IMR-90 (cell line): ENCODE data around the gene ESPL1. TPM values are rescaled to one million over a fixed set of nuclear protein-coding genes. Genes with fewer than 3 reads are reported as not detected.

Experiments
- ATAC-seq: fragments of 200-7000 bp; cut with Tn5 transposase; 2 replicates; pipeline ENCODE4 v1.9.1; 2020; ENCODE audit warnings: low read depth, mild to moderate bottlenecking, moderate library complexity
- BruUV-seq: library from RNA; stranded (reverse); fragments of 400-500 nt; replicated peaks from 2 replicates; lab custom pipeline; 2021; lab: Mats Ljungman, UMichigan
- CTCF ChIA-PET: fragments of 300-600 bp; formaldehyde crosslinking; extraction: SDS; loops from one replicate; lab custom pipeline; 2021; ENCODE audit warnings: antibody characterized with exemption; lab: Yijun Ruan, JAX
- POLR2A ChIA-PET: fragments of 300-600 bp; sonication (Branson Sonifier 250); formaldehyde crosslinking; loops from one replicate; lab custom pipeline; 2022; ENCODE audit warnings: antibody characterized with exemption; ENCODE audit not compliant: unreplicated experiment; lab: Charles Lee
- DNase-seq: peaks from one replicate; pipeline ENCODE4 v3.0.0; 2013
- H2AFZ ChIP-seq: replicated peaks from 2 replicates; pipeline ENCODE3; 2013; ENCODE audit warnings: low read length, mild to moderate bottlenecking; ENCODE audit not compliant: poor library complexity
- H2AK5ac ChIP-seq: 2 replicates; pipeline ENCODE4 v1.6.1; 2013; ENCODE audit warnings: low read depth, low read length, inconsistent platforms
- H2AK9ac ChIP-seq: replicated peaks from 2 replicates; pipeline ENCODE3; 2013; ENCODE audit warnings: mild to moderate bottlenecking, low read depth, low read length, moderate library complexity; ENCODE audit not compliant: poor library complexity
- H2BK120ac ChIP-seq: 2 replicates; pipeline ENCODE4 v1.6.1; 2013; ENCODE audit warnings: low read depth, low read length, inconsistent platforms
- H2BK15ac ChIP-seq: 3 replicates; pipeline ENCODE4 v1.6.1; 2013; ENCODE audit warnings: low read depth, low read length, inconsistent platforms
- H2BK20ac ChIP-seq: 2 replicates; pipeline ENCODE4 v1.6.1; 2013; ENCODE audit warnings: low read depth, mild to moderate bottlenecking, inconsistent platforms, low read length, moderate library complexity
- H2BK5ac ChIP-seq: 2 replicates; pipeline ENCODE4 v1.6.1; 2013; ENCODE audit warnings: mild to moderate bottlenecking, low read depth, low read length, inconsistent platforms; ENCODE audit not compliant: poor library complexity, severe bottlenecking
- H3K14ac ChIP-seq: replicated peaks from 2 replicates; pipeline ENCODE4 v1.6.1; 2013; ENCODE audit warnings: low read depth, low read length, inconsistent platforms
- H3K18ac ChIP-seq: 2 replicates; pipeline ENCODE4 v1.6.1; 2013; ENCODE audit warnings: low read depth, low read length, control low read depth
- H3K23ac ChIP-seq: 2 replicates; pipeline ENCODE4 v1.6.1; 2013; ENCODE audit warnings: low read depth, low read length, inconsistent platforms
- H3K27ac ChIP-seq: 2 replicates; pipeline ENCODE4 v1.5.1; 2013; ENCODE audit warnings: mild to moderate bottlenecking, control low read depth, low read length; ENCODE audit not compliant: insufficient read depth
- H3K27me3 ChIP-seq: 2 replicates; pipeline ENCODE4 v1.6.1; 2013; ENCODE audit warnings: low read length; ENCODE audit not compliant: control insufficient read depth, insufficient read depth
- H3K36me3 ChIP-seq: 2 replicates; pipeline ENCODE4 v1.6.1; 2013; ENCODE audit warnings: low read length, mixed read lengths; ENCODE audit not compliant: control insufficient read depth, insufficient read depth
- H3K4ac ChIP-seq: 2 replicates; pipeline ENCODE4 v1.6.1; 2013; ENCODE audit warnings: low read depth, low read length, inconsistent platforms
- H3K4me1 ChIP-seq: 2 replicates; pipeline ENCODE4 v1.6.1; 2013; ENCODE audit warnings: low read length, mixed read lengths; ENCODE audit not compliant: control insufficient read depth, insufficient read depth
- H3K4me2 ChIP-seq: 2 replicates; pipeline ENCODE4 v1.6.1; 2013; ENCODE audit warnings: low read depth, mild to moderate bottlenecking, control low read depth, low read length, moderate library complexity
- H3K4me3 ChIP-seq: 2 replicates; pipeline ENCODE4 v1.5.1; 2013; ENCODE audit warnings: low read depth, mild to moderate bottlenecking, control low read depth, low read length, moderate library complexity; ENCODE audit not compliant: insufficient read depth
- H3K56ac ChIP-seq: 2 replicates; pipeline ENCODE4 v1.6.1; 2013; ENCODE audit warnings: low read length, inconsistent platforms; ENCODE audit not compliant: insufficient read depth; ENCODE audit errors: extremely low read depth
- H3K79me1 ChIP-seq, 2 experiments: 2 replicates each; pipeline ENCODE4 v1.6.1; 2013; ENCODE audit warnings: low read length in 2 of 2, inconsistent platforms in 1 of 2, low read depth in 1 of 2
- H3K9ac ChIP-seq: 2 replicates; pipeline ENCODE4 v1.6.1; 2013; ENCODE audit warnings: low read depth, low read length, control low read depth
- H3K9me1 ChIP-seq: 2 replicates; pipeline ENCODE4 v1.6.1; 2013; ENCODE audit warnings: low read length, inconsistent platforms; ENCODE audit not compliant: insufficient read depth
- H3K9me3 ChIP-seq: 2 replicates; pipeline ENCODE4 v1.6.1; 2013; ENCODE audit warnings: low read length; ENCODE audit not compliant: control insufficient read depth, insufficient read depth
- H4K20me1 ChIP-seq: 2 replicates; pipeline ENCODE4 v1.6.1; 2013; ENCODE audit warnings: low read length, inconsistent platforms; ENCODE audit not compliant: insufficient read depth
- H4K5ac ChIP-seq: 2 replicates; pipeline ENCODE4 v1.6.1; 2013; ENCODE audit warnings: mild to moderate bottlenecking, low read depth, low read length, control low read depth
- H4K8ac ChIP-seq, 2 experiments: 2 replicates each; pipeline ENCODE4 v1.6.1; 2013; ENCODE audit warnings: low read depth in 2 of 2, low read length in 2 of 2, control low read depth in 1 of 2, inconsistent platforms in 1 of 2
- H4K91ac ChIP-seq: 2 replicates; pipeline ENCODE4 v1.6.1; 2013; ENCODE audit warnings: low read depth, low read length, inconsistent platforms; ENCODE audit not compliant: insufficient read depth
- CEBPB ChIP-seq: IDR thresholded peaks from 2 replicates; pipeline ENCODE4 v1.6.1; 2012; ENCODE audit warnings: low read depth, low read length, improper control_type of control experiment
- FOS ChIP-seq: fragments of 150-350 bp; IDR thresholded peaks from 2 replicates; pipeline ENCODE4 v1.6.1; 2016; ENCODE audit warnings: low read depth, low read length
- MAFK ChIP-seq: IDR thresholded peaks from 2 replicates; pipeline ENCODE4 v1.6.1; 2012; ENCODE audit warnings: low read depth, low read length, improper control_type of control experiment
- MAZ ChIP-seq: IDR thresholded peaks from 2 replicates; pipeline ENCODE4 v1.6.1; 2012; ENCODE audit warnings: low read depth, mild to moderate bottlenecking, low read length, improper control_type of control experiment, moderate library complexity, borderline replicate concordance
- MXI1 ChIP-seq: IDR thresholded peaks from 2 replicates; pipeline ENCODE4 v1.6.1; 2012; ENCODE audit warnings: low read depth, mild to moderate bottlenecking, low read length, moderate library complexity, borderline replicate concordance
- NFE2L2 ChIP-seq: fragments of 150-350 bp; IDR thresholded peaks from 2 replicates; pipeline ENCODE4 v1.6.1; 2016; ENCODE audit warnings: low read depth, mild to moderate bottlenecking, low read length
- POLR2A ChIP-seq: IDR thresholded peaks from 2 replicates; pipeline ENCODE4 v1.6.1; 2012; ENCODE audit warnings: mild to moderate bottlenecking, low read depth, low read length
- RAD21 ChIP-seq: IDR thresholded peaks from 2 replicates; pipeline ENCODE4 v1.6.1; 2012; ENCODE audit warnings: low read length, improper control_type of control experiment
- RCOR1 ChIP-seq: IDR thresholded peaks from 2 replicates; pipeline ENCODE4 v1.6.1; 2012; ENCODE audit warnings: mild to moderate bottlenecking, low read length, improper control_type of control experiment; ENCODE audit not compliant: insufficient replicate concordance
- SMC3 ChIP-seq: fragments of 150-350 bp; IDR thresholded peaks from 2 replicates; pipeline ENCODE4 v1.6.1; 2016; ENCODE audit warnings: low read depth, mild to moderate bottlenecking, antibody characterized with exemption, low read length, moderate library complexity
- WGBS, 2 experiments: methylation state at CpG; one replicate each; pipeline versions ENCODE4 v1.1.5 to v1.1.7; 2013; ENCODE audit warnings: missing lambda C conversion rate in 2 of 2; ENCODE audit not compliant: insufficient read length in 1 of 2; ENCODE audit errors: extremely low coverage in 2 of 2; 5-methylcytosine and 5-hydroxymethylcytosine counted together
- dilution Hi-C: fragments of 300-500 bp; cut with HindIII; formaldehyde crosslinking; loops from one replicate; pipeline ENCODE4 v1.14.3; 2018; ENCODE audit warnings: low sequenced_read_pairs; ENCODE audit not compliant: unreplicated experiment
- in situ Hi-C: fragments of 300-500 bp; cut with MboI; formaldehyde crosslinking; loops from 3 replicates; pipeline ENCODE4 v1.14.3; 2019; ENCODE audit warnings: low sequenced_read_pairs, inconsistent platforms, mixed read lengths
- intact Hi-C: fragments of 100-400 bp; cut with micrococcal nuclease; formaldehyde crosslinking; loops from 2 replicates; pipeline ENCODE4 v1.10.0; 2022
- polyA plus RNA-seq, 3 experiments: library from polyadenylated mRNA; depleted of rRNA; stranded (reverse); fragments of >200 nt; gene quantifications; 2 replicates each; pipeline ENCODE4 v1.2.3, GENCODE V29; 2012; ENCODE audit warnings: low replicate concordance in 1 of 3
- total RNA-seq: library from RNA; depleted of rRNA; stranded (reverse); fragments of >200 nt; gene quantifications from 2 replicates; pipeline ENCODE4 v1.2.3, GENCODE V29; 2012
- TF ChIP-seq, protein P1 (sequence below): conservative IDR thresholded peaks from 2 replicates; pipeline ENCODE4 v1.5.1; 2012; ENCODE audit warnings: mild to moderate bottlenecking, low read depth, low read length, improper control_type of control experiment
- TF ChIP-seq, protein P2 (sequence below): fragments of 150-350 bp; IDR thresholded peaks from 2 replicates; pipeline ENCODE4 v1.6.1; 2017; ENCODE audit warnings: mild to moderate bottlenecking, antibody characterized with exemption, low read length, low read depth
- TF ChIP-seq, protein P3 (sequence below): fragments of 150-350 bp; IDR thresholded peaks from 2 replicates; pipeline ENCODE4 v1.6.1; 2016; ENCODE audit warnings: low read depth, mild to moderate bottlenecking, low read length, moderate library complexity, borderline replicate concordance

Gene ESPL1
- total and polyA plus RNA-seq, 2 of the 4 experiments (the other 2 are of a cell fraction): 6.5 to 9.2 TPM

DNA sequence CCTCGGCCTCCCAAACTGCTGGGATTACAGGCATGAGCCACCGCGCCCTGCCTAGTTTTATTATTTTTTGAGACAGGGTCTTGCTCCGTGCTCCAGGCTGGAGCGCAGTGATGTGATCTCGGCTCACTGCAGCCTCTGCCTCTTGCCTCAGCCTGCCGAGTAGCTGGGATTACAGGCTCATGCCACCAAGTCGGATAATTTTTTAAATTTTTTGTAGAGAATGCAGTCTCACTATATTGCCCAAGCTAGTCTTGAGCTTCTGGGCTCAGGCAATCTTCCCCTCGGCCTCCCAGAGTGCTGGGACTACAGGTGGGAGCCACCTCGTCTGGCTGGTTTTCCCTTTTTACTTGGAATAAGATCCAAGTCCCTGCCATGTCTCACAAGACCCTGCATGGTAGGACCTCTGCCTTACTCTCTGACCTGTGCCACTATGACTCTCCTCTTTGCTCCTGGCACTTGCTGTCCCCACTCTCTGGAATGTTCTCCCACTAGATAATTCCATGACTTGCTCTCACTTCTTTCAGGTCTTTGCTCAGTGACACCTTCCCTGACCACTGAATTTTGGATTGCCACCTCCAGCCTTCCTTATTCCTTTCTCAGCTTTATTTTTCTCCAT, 28.3 kb upstream of the ESPL1 start:
- Histone ChIP-seq H3K9me3 (no peaks in the 10 kb centered on the region), H2BK15ac (no peak overlapping the region), H3K56ac (no peak overlapping the region), H3K4me2 (no peak overlapping the region), H2AK9ac (no peak overlapping the region), H3K79me1 (no peaks in the 10 kb centered on the region), H4K91ac (no peak overlapping the region), H2BK20ac (no peak overlapping the region), H2BK5ac (no peak overlapping the region), H2AK5ac (no peak overlapping the region), H3K23ac (no peak overlapping the region), H3K4me3 (no peak overlapping the region), H3K27me3 (peaks cover 52% of the 10 kb centered on the region), H3K9me1 (no peaks in the 10 kb centered on the region), H4K8ac (no peak overlapping the region), H3K4me1 (no peaks in the 10 kb centered on the region), H3K14ac (no peak overlapping the region), H3K9ac (no peak overlapping the region), H4K20me1 (no peaks in the 10 kb centered on the region; the same call in 1 of the 2 replicates), H3K27ac (no peak overlapping the region), H2AFZ (no peak overlapping the region), H2BK120ac (no peak overlapping the region), H4K5ac (no peak overlapping the region), H3K4ac (no peak overlapping the region), H3K18ac (no peak overlapping the region), H3K36me3 (no peaks in the 10 kb centered on the region)
- DNase-seq: no peak
- in situ Hi-C loops: no loop called here
- dilution Hi-C loops: no loop called here
- intact Hi-C loops: no loop called here
- ChIA-PET POLR2A (no interaction called here), CTCF (interaction anchor here (0.9 kb wide), 1 partner anchor 49 kb away, joined by 4 read pairs; no protein-coding TSS in a partner anchor)
- no peak for ATAC-seq
- TF ChIP-seq MAZ: no peak
- no peak for TF ChIP-seq CEBPB
- TF ChIP-seq, protein P1, sequence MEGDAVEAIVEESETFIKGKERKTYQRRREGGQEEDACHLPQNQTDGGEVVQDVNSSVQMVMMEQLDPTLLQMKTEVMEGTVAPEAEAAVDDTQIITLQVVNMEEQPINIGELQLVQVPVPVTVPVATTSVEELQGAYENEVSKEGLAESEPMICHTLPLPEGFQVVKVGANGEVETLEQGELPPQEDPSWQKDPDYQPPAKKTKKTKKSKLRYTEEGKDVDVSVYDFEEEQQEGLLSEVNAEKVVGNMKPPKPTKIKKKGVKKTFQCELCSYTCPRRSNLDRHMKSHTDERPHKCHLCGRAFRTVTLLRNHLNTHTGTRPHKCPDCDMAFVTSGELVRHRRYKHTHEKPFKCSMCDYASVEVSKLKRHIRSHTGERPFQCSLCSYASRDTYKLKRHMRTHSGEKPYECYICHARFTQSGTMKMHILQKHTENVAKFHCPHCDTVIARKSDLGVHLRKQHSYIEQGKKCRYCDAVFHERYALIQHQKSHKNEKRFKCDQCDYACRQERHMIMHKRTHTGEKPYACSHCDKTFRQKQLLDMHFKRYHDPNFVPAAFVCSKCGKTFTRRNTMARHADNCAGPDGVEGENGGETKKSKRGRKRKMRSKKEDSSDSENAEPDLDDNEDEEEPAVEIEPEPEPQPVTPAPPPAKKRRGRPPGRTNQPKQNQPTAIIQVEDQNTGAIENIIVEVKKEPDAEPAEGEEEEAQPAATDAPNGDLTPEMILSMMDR: no peak
- no peak for TF ChIP-seq NFE2L2
- TF ChIP-seq SMC3: no peak
- no peak for TF ChIP-seq MAFK
- TF ChIP-seq, protein P2, sequence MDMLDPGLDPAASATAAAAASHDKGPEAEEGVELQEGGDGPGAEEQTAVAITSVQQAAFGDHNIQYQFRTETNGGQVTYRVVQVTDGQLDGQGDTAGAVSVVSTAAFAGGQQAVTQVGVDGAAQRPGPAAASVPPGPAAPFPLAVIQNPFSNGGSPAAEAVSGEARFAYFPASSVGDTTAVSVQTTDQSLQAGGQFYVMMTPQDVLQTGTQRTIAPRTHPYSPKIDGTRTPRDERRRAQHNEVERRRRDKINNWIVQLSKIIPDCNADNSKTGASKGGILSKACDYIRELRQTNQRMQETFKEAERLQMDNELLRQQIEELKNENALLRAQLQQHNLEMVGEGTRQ: no peak
- no peak for TF ChIP-seq RAD21
- TF ChIP-seq RCOR1: no peak
- TF ChIP-seq, protein P3, sequence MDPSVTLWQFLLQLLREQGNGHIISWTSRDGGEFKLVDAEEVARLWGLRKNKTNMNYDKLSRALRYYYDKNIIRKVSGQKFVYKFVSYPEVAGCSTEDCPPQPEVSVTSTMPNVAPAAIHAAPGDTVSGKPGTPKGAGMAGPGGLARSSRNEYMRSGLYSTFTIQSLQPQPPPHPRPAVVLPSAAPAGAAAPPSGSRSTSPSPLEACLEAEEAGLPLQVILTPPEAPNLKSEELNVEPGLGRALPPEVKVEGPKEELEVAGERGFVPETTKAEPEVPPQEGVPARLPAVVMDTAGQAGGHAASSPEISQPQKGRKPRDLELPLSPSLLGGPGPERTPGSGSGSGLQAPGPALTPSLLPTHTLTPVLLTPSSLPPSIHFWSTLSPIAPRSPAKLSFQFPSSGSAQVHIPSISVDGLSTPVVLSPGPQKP: no peak
- TF ChIP-seq MXI1: no peak
- TF ChIP-seq FOS: no peak
- no peak for TF ChIP-seq POLR2A
- 90% methylated on average over 5 of the region's 10 CpGs; no CpG with 5 or more reads in 1 of the 2 experiments for WGBS, 2 experiments
- no TSS peak for BruUV-seq
